Psoas muscle (tissue), 8 donors: Measurements from ENCODE around the gene DDX41. TPM values are rescaled to one million over a fixed set of nuclear protein-coding genes. Genes with fewer than 3 reads are reported as not detected.

Source experiments
- ATAC-seq, 4 donors: fragments of 200-7000 bp; cut with Tn5 transposase; one replicate each; pipeline ENCODE4 v1.9.1; 2020; ENCODE audit warnings: moderate library complexity in 3 of 4, mild to moderate bottlenecking in 2 of 4
- DNase-seq, 2 donors: peaks; one replicate each; pipeline ENCODE4 v3.0.0-alpha.2; 2020
- H3K27ac ChIP-seq: fragments of 200-600 bp; one replicate; pipeline ENCODE4 v1.8.0; 2022
- H3K27me3 ChIP-seq, 3 donors: fragments of 200-600 bp in 1 of 3; one replicate each; pipeline versions ENCODE4 v1.6.1 to v1.8.0; 2013 to 2022; ENCODE audit warnings: low read length in 2 of 3, mild to moderate bottlenecking in 2 of 3, moderate library complexity in 1 of 3; ENCODE audit not compliant: insufficient read depth in 3 of 3
- H3K36me3 ChIP-seq, 2 donors: fragments of 200-600 bp in 1 of 2; one replicate each; pipeline versions ENCODE4 v1.6.1 to v1.8.0; 2013 to 2022; ENCODE audit warnings: low read depth in 1 of 2, mild to moderate bottlenecking in 1 of 2, moderate library complexity in 1 of 2; ENCODE audit not compliant: insufficient read depth in 1 of 2
- H3K4me1 ChIP-seq: fragments of 200-600 bp; one replicate; pipeline ENCODE4 v1.8.0; 2022
- H3K4me3 ChIP-seq: fragments of 200-600 bp; one replicate; pipeline ENCODE4 v1.8.0; 2022; ENCODE audit warnings: mild to moderate bottlenecking
- H3K9me3 ChIP-seq: fragments of 200-600 bp; one replicate; pipeline ENCODE4 v1.8.0; 2022
- CTCF ChIP-seq: fragments of 200-600 bp; IDR thresholded peaks from one replicate; pipeline ENCODE4 v1.8.0; 2022; ENCODE audit warnings: antibody characterized with exemption
- WGBS, 3 donors: extraction: QIAGEN DNeasy Blood & Tissue Kit; methylation state at CpG; one replicate each; pipeline versions ENCODE4 v1.1.6 to v1.1.7; 2013; 5-methylcytosine and 5-hydroxymethylcytosine counted together
- intact Hi-C, 2 donors: fragments of 100-400 bp; cut with DNase I; formaldehyde crosslinking; loops; one replicate each; pipeline versions ENCODE4 v1.11.0 to v1.14.2; 2022
- polyA plus RNA-seq, 3 donors: library from polyadenylated mRNA; stranded (reverse); fragments of 200-250 nt; gene quantifications; one replicate each; pipeline ENCODE4 v1.2.3, GENCODE V29; 2013
- total RNA-seq, 4 donors: library from RNA; stranded (reverse); fragmentation: NEBNext Ultra II Directional in 2 of 4; extraction: Animal tissue kit (Norgen Biotek cat#: 25700) in 2 of 4; gene quantifications; one replicate each; pipeline versions ENCODE4 v1.2.1 to v1.2.4, GENCODE V29; 2021 to 2023
- donor health status: healthy with polysubstance abuse.
- donor health status: DM: no; HTN: no; CAD: no; lungs with moderate emphysema.
- donor health status: Bipolar disorder and iron deficiency.
- donor health status: healthy.
- donor health status: DM: yes; HTN: yes; CAD: no.
- donor health status: DM: no; HTN: no; CAD: no.
- donor health status: DM: no; HTN: no; CAD: no.
- donor health status: DM: yes; HTN: yes; CAD: no.

Gene DDX41
- total and polyA plus RNA-seq, 7 donors = 37.2 to 71.6 (median 41.0) TPM

DNA sequence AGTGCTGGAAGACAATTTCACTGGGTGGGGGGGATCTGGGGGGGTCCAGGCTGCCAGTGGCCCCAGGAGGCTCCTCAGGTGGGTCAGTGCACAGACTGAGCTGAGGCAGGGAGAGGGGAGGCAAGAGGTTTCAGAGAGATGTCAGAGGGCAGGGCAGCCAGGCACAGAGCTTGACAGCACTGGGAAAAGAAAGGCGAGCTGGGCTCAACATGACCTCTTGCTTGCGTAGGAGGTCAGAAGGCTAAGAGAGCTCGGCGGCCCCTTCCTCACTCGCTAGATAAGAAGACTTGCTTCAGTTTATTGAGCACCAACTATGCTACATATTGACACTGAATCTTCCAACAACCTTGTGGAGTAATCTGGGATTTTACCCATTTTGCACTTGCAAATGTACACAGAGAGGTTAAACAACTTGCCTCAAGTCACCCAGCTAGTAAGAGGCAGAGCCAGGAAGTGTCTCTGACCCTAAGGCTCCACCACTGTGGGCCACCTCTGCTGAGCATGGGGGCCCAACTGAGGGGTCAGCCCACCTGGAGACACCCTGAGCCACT is 22.9 kb downstream of the DDX41 start:
- WGBS, 3 donors = 78 to 92% (median 85%) methylated on average over 5 of the region's 5 CpGs
- intact Hi-C loops = no loop called here
- peaks cover 39% of the 10 kb centered on the region for H3K4me1 ChIP-seq
- DNase-seq (no peak), ATAC-seq (no peak)
- H3K9me3 ChIP-seq = no peaks in the 10 kb centered on the region
- H3K36me3 ChIP-seq = peaks cover 0 to 57% of the 10 kb centered on the region in 2 donors
- TF ChIP-seq CTCF = no peak
- peak overlapping the region; percentile 94 for H3K27ac ChIP-seq
- H3K4me3 ChIP-seq = no peak overlapping the region
- no peaks in the 10 kb centered on the region for H3K27me3 ChIP-seq

DNA sequence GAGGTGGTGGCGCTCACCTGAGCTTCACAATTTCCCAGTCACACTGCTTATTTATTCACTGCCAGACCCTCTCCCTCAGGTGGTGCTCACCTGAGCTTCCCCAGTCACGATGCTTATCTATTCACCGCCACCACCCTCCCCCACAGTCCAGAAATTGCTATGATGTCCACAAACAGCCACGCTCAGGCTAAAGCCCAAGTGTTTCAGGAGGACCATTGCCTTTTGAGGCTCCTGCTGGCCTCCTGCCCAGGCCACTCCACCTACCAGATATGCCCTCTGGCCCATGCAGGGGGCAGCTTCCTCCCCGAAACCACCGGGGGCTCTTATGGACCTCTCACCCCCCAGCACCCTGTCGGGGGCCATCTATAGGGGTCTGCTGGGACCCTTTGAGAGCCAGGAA is 23.9 kb downstream of the DDX41 start:
- TF ChIP-seq CTCF = no peak
- Histone ChIP-seq H3K4me3 (no peak overlapping the region), H3K27me3 (no peaks in the 10 kb centered on the region), H3K36me3 (peaks cover 0 to 68% of the 10 kb centered on the region in 2 donors), H3K4me1 (peaks cover 39% of the 10 kb centered on the region), H3K27ac (peak overlapping the region; percentile 94), H3K9me3 (no peaks in the 10 kb centered on the region)
- no peak for ATAC-seq
- WGBS, 3 donors = 83 to 92% (median 88%) methylated on average over 7 of the region's 7 CpGs
- no peak for DNase-seq
- intact Hi-C loops = no loop called here

GRCh38 chr5:177491983-177492746 is 24.6 kb downstream of the DDX41 start:
- TF ChIP-seq CTCF = no peak
- Histone ChIP-seq H3K4me1 (peaks cover 39% of the 10 kb centered on the region), H3K4me3 (no peak overlapping the region), H3K27me3 (no peaks in the 10 kb centered on the region), H3K9me3 (no peaks in the 10 kb centered on the region), H3K36me3 (peaks cover 0 to 75% of the 10 kb centered on the region in 2 donors), H3K27ac (peak overlapping the region; percentile 94)
- intact Hi-C loops = no loop called here
- DNase-seq = no peak
- no peak for ATAC-seq
- WGBS, 3 donors = 78 to 89% (median 78%) methylated on average over 51 to 54 of the region's 54 CpGs

DNA sequence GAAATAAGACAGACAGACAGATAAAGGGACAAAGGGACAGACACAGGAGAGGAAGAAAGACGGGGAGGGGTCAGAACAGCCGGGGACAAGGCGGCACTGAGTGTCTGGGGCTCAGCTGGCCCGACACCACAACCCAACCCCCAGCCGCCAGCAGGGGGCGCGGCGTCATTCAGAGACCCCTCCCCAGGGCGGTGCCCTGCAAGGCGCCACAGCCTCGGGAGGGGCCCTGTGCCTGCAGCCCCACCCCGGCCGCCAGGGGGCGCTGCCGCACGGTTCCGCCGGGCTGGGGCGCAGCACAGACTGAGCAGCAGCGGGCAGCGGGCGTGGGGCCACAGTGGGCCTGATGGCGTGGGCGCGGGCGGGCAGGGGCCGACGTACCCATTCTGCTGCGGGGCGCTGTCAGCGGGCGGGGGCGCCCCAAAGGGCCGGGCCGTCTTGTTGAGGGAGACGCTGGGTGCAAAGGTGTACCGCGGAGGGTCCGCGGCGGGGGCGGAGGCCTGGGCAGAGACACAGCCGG is 25.3 kb downstream of the DDX41 start:
- ATAC-seq (peak; percentile 48 to 69 (median 62)), DNase-seq (peak; percentile 56 to 77)
- intact Hi-C loops = no loop called here
- TF ChIP-seq CTCF = peak; percentile 69
- Histone ChIP-seq H3K9me3 (no peaks in the 10 kb centered on the region), H3K27ac (peak overlapping the region; percentile 94), H3K4me3 (no peak overlapping the region), H3K36me3 (peaks cover 0 to 81% of the 10 kb centered on the region in 2 donors), H3K27me3 (no peaks in the 10 kb centered on the region), H3K4me1 (peaks cover 39% of the 10 kb centered on the region)
- WGBS, 3 donors = 61 to 69% (median 69%) methylated on average over 28 to 43 of the region's 43 CpGs
